OCI-LY1 (cell line): Measurements from ENCODE around the gene LRRC8B.

ENCODE experiments used
- H2AFZ ChIP-seq: fragments of 200-600 bp; sonication (generic), shearing (Covaris generic); 2 replicates; pipeline ENCODE4 v1.6.0; 2014; ENCODE audit warnings: antibody characterized with exemption, mild to moderate bottlenecking, low read length
- H3F3A ChIP-seq: fragments of 200-600 bp; sonication (generic), shearing (Covaris generic); 2 replicates; pipeline ENCODE4 v1.6.0; 2014; ENCODE audit warnings: mild to moderate bottlenecking, antibody characterized with exemption, low read length, moderate library complexity; ENCODE audit not compliant: insufficient read depth
- H3K27ac ChIP-seq: fragments of 200-600 bp; sonication (generic); 2 replicates; pipeline ENCODE4 v1.5.1; 2014; ENCODE audit warnings: low read length, mixed run types, mild to moderate bottlenecking, low read depth; ENCODE audit not compliant: poor library complexity, severe bottlenecking
- H3K27me3 ChIP-seq: fragments of 200-600 bp; sonication (generic); 2 replicates; pipeline ENCODE4 v1.6.0; 2014; ENCODE audit warnings: antibody characterized with exemption, mild to moderate bottlenecking, low read length, moderate library complexity; ENCODE audit not compliant: insufficient read depth
- H3K36me3 ChIP-seq: fragments of 200-600 bp; sonication (generic); 2 replicates; pipeline ENCODE4 v1.6.1; 2014; ENCODE audit warnings: mild to moderate bottlenecking, antibody characterized with exemption, low read length, moderate library complexity, mixed read lengths; ENCODE audit not compliant: insufficient read depth
- H3K4me1 ChIP-seq: fragments of 200-600 bp; sonication (generic); 2 replicates; pipeline ENCODE4 v1.5.1; 2014; ENCODE audit warnings: mild to moderate bottlenecking, low read length, moderate library complexity; ENCODE audit not compliant: insufficient read depth, severe bottlenecking
- H3K4me2 ChIP-seq: fragments of 200-600 bp; sonication (generic), shearing (Covaris generic); 2 replicates; pipeline ENCODE4 v1.6.1; 2014; ENCODE audit warnings: low read length
- H3K4me3 ChIP-seq: fragments of 200-600 bp; sonication (generic); 2 replicates; pipeline ENCODE4 v1.5.1; 2014; ENCODE audit warnings: low read length, low read depth, mild to moderate bottlenecking, mixed read lengths; ENCODE audit not compliant: poor library complexity, severe bottlenecking
- H3K79me2 ChIP-seq: fragments of 200-600 bp; shearing (Covaris generic); 2 replicates; pipeline ENCODE4 v1.6.1; 2016; ENCODE audit warnings: mixed run types, low read length, mixed read lengths; ENCODE audit not compliant: insufficient read depth
- H3K9ac ChIP-seq: fragments of 200-600 bp; sonication (generic), shearing (Covaris generic); 2 replicates; pipeline ENCODE4 v1.6.1; 2014; ENCODE audit warnings: mild to moderate bottlenecking, low read length, mixed read lengths
- H3K9me2 ChIP-seq: fragments of 200-600 bp; sonication (generic), shearing (Covaris generic); 2 replicates; pipeline ENCODE4 v1.6.1; 2014; ENCODE audit warnings: low read depth, mild to moderate bottlenecking, low read length, mixed read lengths
- H3K9me3 ChIP-seq: fragments of 200-600 bp; shearing (Covaris generic); 2 replicates; pipeline ENCODE4 v1.6.1; 2014; ENCODE audit warnings: low read length, mixed read lengths
- H4K20me1 ChIP-seq: fragments of 200-600 bp; sonication (generic), shearing (Covaris generic); 2 replicates; pipeline ENCODE4 v1.6.0; 2016; ENCODE audit warnings: mild to moderate bottlenecking, low read length; ENCODE audit not compliant: insufficient read depth
- CTCF ChIP-seq: fragments of 200-600 bp; sonication (generic), shearing (Covaris generic); IDR thresholded peaks from 2 replicates; pipeline ENCODE4 v1.5.1; 2017; ENCODE audit warnings: mild to moderate bottlenecking, antibody characterized with exemption, low read length, moderate library complexity, mixed read lengths
- EZH2 ChIP-seq: fragments of 200-600 bp; sonication (generic), shearing (Covaris generic); IDR thresholded peaks from 2 replicates; pipeline ENCODE4 v1.8.0; 2017; ENCODE audit warnings: borderline replicate concordance, mixed run types, mild to moderate bottlenecking, antibody characterized with exemption, low read length, moderate library complexity, mixed read lengths

The LRRC8B gene

GRCh38 chr1:89523572-89524368, 859 bp upstream of the LRRC8B start:
- H3K9ac ChIP-seq: peak overlapping the region; percentile 69
- peaks cover 30% of the 10 kb centered on the region for H3K79me2 ChIP-seq
- peaks cover 4% of the 10 kb centered on the region; the same call in 1 of the 2 replicates for H3K9me3 ChIP-seq
- no peaks in the 10 kb centered on the region for H3F3A ChIP-seq
- peak overlapping the region; percentile 77 for H3K27ac ChIP-seq
- H3K4me3 ChIP-seq: peak overlapping the region; percentile 72
- H2AFZ ChIP-seq: no peak overlapping the region
- H3K36me3 ChIP-seq: peaks cover 13% of the 10 kb centered on the region; the same call in 1 of the 2 replicates
- no peak for TF ChIP-seq EZH2
- no peak for TF ChIP-seq CTCF
- H3K4me2 ChIP-seq: peak overlapping the region; percentile 79
- H3K27me3 ChIP-seq: no peaks in the 10 kb centered on the region
- peaks cover 39% of the 10 kb centered on the region for H3K4me1 ChIP-seq
- H3K9me2 ChIP-seq: no peaks in the 10 kb centered on the region
- no peaks in the 10 kb centered on the region for H4K20me1 ChIP-seq

DNA sequence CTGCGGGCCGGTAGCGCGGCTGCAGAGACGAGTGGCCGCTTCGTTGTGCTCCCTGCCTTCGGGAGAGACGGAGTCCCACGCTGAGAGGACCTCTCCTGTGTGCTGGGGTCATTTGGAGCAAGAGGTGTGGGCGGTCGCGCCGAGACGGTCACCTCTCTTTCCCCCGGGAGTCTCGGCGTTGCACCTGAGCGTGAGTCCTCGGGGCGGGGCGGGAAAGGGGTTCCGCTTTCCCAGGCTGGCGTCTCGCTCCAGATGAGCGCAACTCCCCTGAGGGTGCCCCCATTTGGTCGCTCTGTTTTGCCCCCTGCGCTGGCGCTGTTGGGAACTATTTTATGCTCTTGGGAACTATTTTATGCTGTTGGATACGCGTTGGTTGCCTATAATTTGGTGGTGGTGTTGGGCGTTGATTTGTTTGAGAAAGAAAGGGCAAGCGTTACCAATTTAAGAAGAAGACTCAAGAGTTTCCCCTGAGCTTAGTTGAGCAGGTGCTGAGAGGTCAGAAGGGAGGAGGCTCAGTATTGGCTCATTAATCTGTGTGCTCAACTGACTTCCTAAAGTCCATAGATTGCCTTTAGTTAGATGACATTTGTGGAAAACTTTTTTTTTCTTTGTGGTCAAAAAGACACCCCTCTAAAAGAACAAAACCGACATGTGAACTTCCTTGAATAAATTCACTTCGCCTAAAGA, 683 bp downstream of the LRRC8B start:
- TF ChIP-seq EZH2 (no peak), CTCF (peak; percentile 32; the same call in 1 of the 2 replicates)
- Histone ChIP-seq H3K27me3 (no peaks in the 10 kb centered on the region), H3K27ac (peak overlapping the region; percentile 60), H3K4me1 (peaks cover 39% of the 10 kb centered on the region), H2AFZ (no peak overlapping the region), H4K20me1 (no peaks in the 10 kb centered on the region), H3K4me2 (peak overlapping the region; percentile 79), H3K4me3 (peak overlapping the region; percentile 72), H3K9me3 (peaks cover 4% of the 10 kb centered on the region; the same call in 1 of the 2 replicates), H3K9me2 (no peaks in the 10 kb centered on the region), H3K9ac (peak overlapping the region; percentile 69), H3K79me2 (peaks cover 41% of the 10 kb centered on the region), H3F3A (no peaks in the 10 kb centered on the region; the same call in 1 of the 2 replicates), H3K36me3 (peaks cover 14% of the 10 kb centered on the region; the same call in 1 of the 2 replicates)

- Histone ChIP-seq H2AFZ (no peak overlapping the region), H3K4me3 (peak overlapping the region; percentile 72), H3K27me3 (no peaks in the 10 kb centered on the region), H3K79me2 (peaks cover 58% of the 10 kb centered on the region), H3K9ac (peak overlapping the region; percentile 23; the same call in 1 of the 2 replicates), H3F3A (no peaks in the 10 kb centered on the region; the same call in 1 of the 2 replicates), H4K20me1 (no peaks in the 10 kb centered on the region), H3K9me3 (peaks cover 4% of the 10 kb centered on the region; the same call in 1 of the 2 replicates), H3K27ac (peak overlapping the region; percentile 16), H3K4me1 (peaks cover 39% of the 10 kb centered on the region), H3K4me2 (peak overlapping the region; percentile 79), H3K9me2 (no peaks in the 10 kb centered on the region), H3K36me3 (peaks cover 24% of the 10 kb centered on the region; the same call in 1 of the 2 replicates)
- TF ChIP-seq EZH2: no peak
- no peak for TF ChIP-seq CTCF
These were observed 2.6 kb downstream of the LRRC8B start for GRCh38 chr1:89527256-89527655.
